Gastrocnemius medialis (tissue), 4 donors: ENCODE measurements around the gene BANP. TPM values are rescaled to one million over a fixed set of nuclear protein-coding genes. Genes with fewer than 3 reads are reported as not detected.
"Not testable (repeated sequence)": the region's sequence is repeated elsewhere in the genome, so short reads cannot be mapped to it uniquely, and the experiment has no call there.

Experiments
- ATAC-seq, 2 donors: fragments of 150-250 bp; one replicate each; pipeline ENCODE4 v1.9.1; 2016
- DNase-seq, 2 donors: peaks; one replicate each; pipeline ENCODE4 v3.0.0-alpha.2; 2019
- H3K27ac ChIP-seq, 4 donors: fragments of 200-600 bp; sonication (generic); 1 replicate in 1 of 4; 2 replicates in 3 of 4; pipeline ENCODE4 v1.5.1; 2016 to 2018; ENCODE audit warnings: mild to moderate bottlenecking in 2 of 4, moderate library complexity in 1 of 4
- H3K27me3 ChIP-seq, 3 donors: fragments of 200-600 bp; sonication (generic) in 2 of 3; 1 replicate in 1 of 3; 2 replicates in 2 of 3; pipeline versions ENCODE4 v1.5.1 to v1.6.0; 2016 to 2019; ENCODE audit warnings: mild to moderate bottlenecking in 1 of 3, moderate library complexity in 1 of 3
- H3K36me3 ChIP-seq, 2 donors: fragments of 200-600 bp; sonication (generic) in 1 of 2; one replicate each; pipeline ENCODE4 v1.5.1; 2017 to 2018
- H3K4me1 ChIP-seq, 2 donors: fragments of 200-600 bp; sonication (generic) in 1 of 2; one replicate each; pipeline ENCODE4 v1.5.1; 2016 to 2017; ENCODE audit warnings: mild to moderate bottlenecking in 2 of 2
- H3K4me3 ChIP-seq, 4 donors: fragments of 200-600 bp; sonication (generic) in 3 of 4; 1 replicate in 1 of 4; 2 replicates in 3 of 4; pipeline ENCODE4 v1.5.1; 2016 to 2019; ENCODE audit warnings: mild to moderate bottlenecking in 2 of 4
- H3K9me3 ChIP-seq, 3 donors: fragments of 200-600 bp; sonication (generic) in 2 of 3; 1 replicate in 1 of 3; 2 replicates in 2 of 3; pipeline ENCODE4 v1.5.1; 2016 to 2019
- CTCF ChIP-seq, 5 experiments: fragments of 450-650 bp in 3 of 5; fragments of 200-600 bp in 2 of 5; sonication (generic) in 2 of 5; IDR thresholded peaks in 4 of 5; conservative IDR thresholded peaks in 1 of 5; 1 replicate in 4 of 5; 2 replicates in 1 of 5; pipeline ENCODE4 v1.5.1; 2016 to 2019; ENCODE audit warnings: antibody characterized with exemption in 5 of 5, mild to moderate bottlenecking in 3 of 5, moderate library complexity in 3 of 5
- POLR2A ChIP-seq, 2 donors: fragments of 450-650 bp; IDR thresholded peaks; one replicate each; pipeline ENCODE4 v1.6.1; 2017; ENCODE audit warnings: antibody characterized with exemption in 2 of 2, mild to moderate bottlenecking in 2 of 2, moderate library complexity in 2 of 2
- in situ Hi-C, 4 donors: fragments of 200-750 bp; cut with MboI; loops; one replicate each; pipeline versions ENCODE4 v1.15.0 to v1.8.0; 2017; ENCODE audit warnings: low sequenced_read_pairs in 4 of 4
- intact Hi-C: fragments of 100-400 bp; cut with DNase I; formaldehyde crosslinking; loops from one replicate; pipeline ENCODE4 v1.15.1; 2023; ENCODE audit warnings: low total_unique reads
- total RNA-seq, 4 donors: library from RNA; depleted of rRNA; stranded (reverse); fragments of >200 nt; gene quantifications; one replicate each; pipeline versions ENCODE4 v1.1.0 to v1.2.3, GENCODE V29; 2016

Gene BANP
- 10 to 100 TPM in 3 of 4 donors, 1 to 10 TPM in 1; 7.0 to 20.6 (median 16.1) TPM for total RNA-seq

- DNase-seq, result peak; percentile 98 to 99
- ATAC-seq, result peak; percentile 93
- H3K27ac ChIP-seq, result peak within 1 kb of the TSS; percentile 84 to 96 (median 92)
- no peaks in the 10 kb centered on the region for H3K36me3 ChIP-seq
- H3K4me3 ChIP-seq, result peak within 1 kb of the TSS; percentile 80 to 83 (median 82)
- H3K4me1 ChIP-seq, result peaks cover 22 to 35% of the 10 kb centered on the region in 2 donors
- intact Hi-C loops (loop anchor here (1.0 to 10.0 kb wide), 4 partner anchors 40 to 1294 kb away; partner anchors contain the start of gene KLHDC4), in situ Hi-C loops (no loop called here)
- TF ChIP-seq POLR2A (IDR thresholded peaks at IDR 0.05) (peak in 1 of 2 donors; percentile 85), CTCF (IDR thresholded peaks at IDR 0.05 in 4 of 5, conservative IDR thresholded peaks at IDR 0.05 in 1 of 5) (peak; percentile 46 to 74 (median 65))
- H3K9me3 ChIP-seq, result no peaks in the 10 kb centered on the region
- no peaks in the 10 kb centered on the region for H3K27me3 ChIP-seq
Measured at GRCh38 chr16:87950765-87951551, at the start of gene BANP. Gene BANP (plus strand): TSS chr16:87951434. CDS start chr16:87975116, 23,682 bp downstream.

- H3K9me3 ChIP-seq, H3K36me3 ChIP-seq, H3K27ac ChIP-seq, intact Hi-C loops, DNase-seq, H3K4me3 ChIP-seq, H3K4me1 ChIP-seq, H3K27me3 ChIP-seq, ATAC-seq: not testable (repeated sequence)
- in situ Hi-C loops, result loop anchor here in 1 of 4 donors (10.0 kb wide), 1 partner anchor 130 kb away; no protein-coding TSS in a partner anchor
Measured at GRCh38 chr16:87904963-87905362, 46.3 kb upstream of the BANP start.

- H3K27me3 ChIP-seq, DNase-seq, ATAC-seq, H3K4me3 ChIP-seq, H3K27ac ChIP-seq, H3K4me1 ChIP-seq, intact Hi-C loops, H3K9me3 ChIP-seq, H3K36me3 ChIP-seq: not testable (repeated sequence)
- in situ Hi-C loops, result loop anchor here in 1 of 4 donors (10.0 kb wide), 1 partner anchor 131 kb away; no protein-coding TSS in a partner anchor
Measured at GRCh38 chr16:87905521-87905920, 45.7 kb upstream of the BANP start.

GRCh38 chr16:87908101-87908500, 43.1 kb upstream of the BANP start:
- in situ Hi-C loops, result loop anchor here in 1 of 4 donors (10.0 kb wide), 1 partner anchor 133 kb away; no protein-coding TSS in a partner anchor
- H3K9me3 ChIP-seq, H3K4me3 ChIP-seq, ATAC-seq, DNase-seq, H3K27ac ChIP-seq, H3K27me3 ChIP-seq, H3K36me3 ChIP-seq: not testable (repeated sequence)
- peaks cover 11 to 17% of the 10 kb centered on the region in 2 donors for H3K4me1 ChIP-seq
- intact Hi-C loops, result loop anchor here (2.0 kb wide), 1 partner anchor 37 kb away; no protein-coding TSS in a partner anchor

- not testable (repeated sequence) for H3K4me3 ChIP-seq, H3K9me3 ChIP-seq, H3K36me3 ChIP-seq, H3K27me3 ChIP-seq
- ATAC-seq (peak; percentile 13 to 33), DNase-seq (peak; percentile 36 to 72)
- intact Hi-C loops (loop anchor here (1.0 to 2.0 kb wide), 3 partner anchors 39 to 130 kb away; no protein-coding TSS in a partner anchor), in situ Hi-C loops (loop anchor here in 1 of 4 donors (10.0 kb wide), 1 partner anchor 135 kb away; no protein-coding TSS in a partner anchor)
- Histone ChIP-seq H3K27ac (peak overlapping the region in 3 of 4 donors; percentile 81 to 96 (median 90)), H3K4me1 (peaks cover 11 to 17% of the 10 kb centered on the region in 2 donors)
- TF ChIP-seq CTCF (IDR thresholded peaks at IDR 0.05 in 4 of 5, conservative IDR thresholded peaks at IDR 0.05 in 1 of 5), result peak; percentile 80 to 93 (median 92)
Measured at GRCh38 chr16:87909203-87909935, 41.9 kb upstream of the BANP start.
